ENCODE results near the gene VWA1.

DNA sequence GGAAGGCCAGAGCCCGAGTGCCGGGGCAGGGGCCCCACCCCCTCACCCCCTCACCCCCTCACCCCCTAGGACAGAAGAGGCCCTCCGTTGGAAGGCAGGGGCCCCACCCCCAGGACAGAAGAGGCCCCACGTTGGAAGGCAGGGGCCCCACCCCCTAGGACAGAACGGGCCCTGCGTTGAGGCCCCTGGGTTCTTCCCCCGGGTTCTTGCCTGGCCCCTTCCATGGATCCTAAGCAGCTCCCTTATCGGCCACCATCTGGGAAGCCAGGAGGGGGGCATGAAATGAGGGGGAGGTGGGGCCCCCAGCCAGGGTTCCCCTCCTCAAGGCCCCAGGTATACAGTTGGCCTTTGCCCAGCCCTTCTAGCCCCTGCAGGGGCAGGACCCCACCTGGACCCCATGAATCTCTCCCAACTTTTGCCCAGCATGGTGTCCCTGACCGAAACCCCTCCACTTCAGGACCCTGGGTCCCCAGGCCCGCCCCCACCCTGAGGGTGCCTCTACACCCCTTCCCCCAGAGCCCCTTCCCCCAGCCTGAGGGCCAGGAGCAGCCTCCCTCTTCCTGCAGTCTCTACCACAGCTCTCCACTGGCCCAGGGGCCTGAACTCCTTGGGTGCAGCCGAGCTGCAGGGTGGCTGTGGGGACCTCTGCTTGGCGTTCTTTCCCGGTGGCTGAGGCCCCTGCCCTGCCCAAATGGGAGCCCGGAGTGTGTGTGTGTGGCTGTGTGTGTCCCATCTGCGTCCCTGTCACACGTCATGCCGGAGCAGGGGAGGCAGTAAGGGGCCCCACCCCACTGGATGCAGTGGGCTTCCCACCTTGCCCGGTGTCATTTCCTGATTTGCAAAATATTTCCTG lies 4.3 kb upstream of the VWA1 start:
- no peak for TF ChIP-seq ZNF561 (tag by site-specific recombination; IDR thresholded peaks at IDR 0.05; ENCODE audit: borderline replicate concordance)
- no peak for TF ChIP-seq ZEB2 (tag by site-specific recombination; IDR thresholded peaks at IDR 0.05)
- no peak for TF ChIP-seq ZNF707 (tag by site-specific recombination; IDR thresholded peaks at IDR 0.05)
- no peak for TF ChIP-seq HOXA7 (CRISPR knock-in tag; IDR thresholded peaks at IDR 0.05; ENCODE audit: borderline replicate concordance)
- TF ChIP-seq, protein P1, sequence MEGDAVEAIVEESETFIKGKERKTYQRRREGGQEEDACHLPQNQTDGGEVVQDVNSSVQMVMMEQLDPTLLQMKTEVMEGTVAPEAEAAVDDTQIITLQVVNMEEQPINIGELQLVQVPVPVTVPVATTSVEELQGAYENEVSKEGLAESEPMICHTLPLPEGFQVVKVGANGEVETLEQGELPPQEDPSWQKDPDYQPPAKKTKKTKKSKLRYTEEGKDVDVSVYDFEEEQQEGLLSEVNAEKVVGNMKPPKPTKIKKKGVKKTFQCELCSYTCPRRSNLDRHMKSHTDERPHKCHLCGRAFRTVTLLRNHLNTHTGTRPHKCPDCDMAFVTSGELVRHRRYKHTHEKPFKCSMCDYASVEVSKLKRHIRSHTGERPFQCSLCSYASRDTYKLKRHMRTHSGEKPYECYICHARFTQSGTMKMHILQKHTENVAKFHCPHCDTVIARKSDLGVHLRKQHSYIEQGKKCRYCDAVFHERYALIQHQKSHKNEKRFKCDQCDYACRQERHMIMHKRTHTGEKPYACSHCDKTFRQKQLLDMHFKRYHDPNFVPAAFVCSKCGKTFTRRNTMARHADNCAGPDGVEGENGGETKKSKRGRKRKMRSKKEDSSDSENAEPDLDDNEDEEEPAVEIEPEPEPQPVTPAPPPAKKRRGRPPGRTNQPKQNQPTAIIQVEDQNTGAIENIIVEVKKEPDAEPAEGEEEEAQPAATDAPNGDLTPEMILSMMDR (tag by site-specific recombination; IDR thresholded peaks at IDR 0.05): no peak
- TF ChIP-seq, protein P2, sequence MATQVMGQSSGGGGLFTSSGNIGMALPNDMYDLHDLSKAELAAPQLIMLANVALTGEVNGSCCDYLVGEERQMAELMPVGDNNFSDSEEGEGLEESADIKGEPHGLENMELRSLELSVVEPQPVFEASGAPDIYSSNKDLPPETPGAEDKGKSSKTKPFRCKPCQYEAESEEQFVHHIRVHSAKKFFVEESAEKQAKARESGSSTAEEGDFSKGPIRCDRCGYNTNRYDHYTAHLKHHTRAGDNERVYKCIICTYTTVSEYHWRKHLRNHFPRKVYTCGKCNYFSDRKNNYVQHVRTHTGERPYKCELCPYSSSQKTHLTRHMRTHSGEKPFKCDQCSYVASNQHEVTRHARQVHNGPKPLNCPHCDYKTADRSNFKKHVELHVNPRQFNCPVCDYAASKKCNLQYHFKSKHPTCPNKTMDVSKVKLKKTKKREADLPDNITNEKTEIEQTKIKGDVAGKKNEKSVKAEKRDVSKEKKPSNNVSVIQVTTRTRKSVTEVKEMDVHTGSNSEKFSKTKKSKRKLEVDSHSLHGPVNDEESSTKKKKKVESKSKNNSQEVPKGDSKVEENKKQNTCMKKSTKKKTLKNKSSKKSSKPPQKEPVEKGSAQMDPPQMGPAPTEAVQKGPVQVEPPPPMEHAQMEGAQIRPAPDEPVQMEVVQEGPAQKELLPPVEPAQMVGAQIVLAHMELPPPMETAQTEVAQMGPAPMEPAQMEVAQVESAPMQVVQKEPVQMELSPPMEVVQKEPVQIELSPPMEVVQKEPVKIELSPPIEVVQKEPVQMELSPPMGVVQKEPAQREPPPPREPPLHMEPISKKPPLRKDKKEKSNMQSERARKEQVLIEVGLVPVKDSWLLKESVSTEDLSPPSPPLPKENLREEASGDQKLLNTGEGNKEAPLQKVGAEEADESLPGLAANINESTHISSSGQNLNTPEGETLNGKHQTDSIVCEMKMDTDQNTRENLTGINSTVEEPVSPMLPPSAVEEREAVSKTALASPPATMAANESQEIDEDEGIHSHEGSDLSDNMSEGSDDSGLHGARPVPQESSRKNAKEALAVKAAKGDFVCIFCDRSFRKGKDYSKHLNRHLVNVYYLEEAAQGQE (tag by site-specific recombination; IDR thresholded peaks at IDR 0.05): no peak
- no peak for TF ChIP-seq ZNF23 (tag by site-specific recombination; IDR thresholded peaks at IDR 0.05; ENCODE audit: borderline replicate concordance)
- no peak for TF ChIP-seq KLF16 (tag by site-specific recombination; IDR thresholded peaks at IDR 0.05)
- no peak for TF ChIP-seq MZF1 (tag by site-specific recombination; IDR thresholded peaks at IDR 0.05; ENCODE audit: borderline replicate concordance)
- TF ChIP-seq GLIS2 (tag by site-specific recombination; IDR thresholded peaks at IDR 0.05): no peak
- TF ChIP-seq ZNF24 (tag by site-specific recombination; IDR thresholded peaks at IDR 0.05): no peak
- TF ChIP-seq EGR2 (tag by site-specific recombination; IDR thresholded peaks at IDR 0.05; ENCODE audit: low read depth): no peak
- no peak for TF ChIP-seq ZNF391 (tag by site-specific recombination; IDR thresholded peaks at IDR 0.05; ENCODE audit: borderline replicate concordance, low read depth)
